LHCN-M2 (cell line): ENCODE results near the gene RRP15. TPM values are rescaled to one million over a fixed set of nuclear protein-coding genes. Genes with fewer than 3 reads are reported as not detected.

Source experiments
- DNase-seq: peaks from one replicate; pipeline ENCODE4 v3.0.0-alpha.2; 2012; ENCODE audit warnings: low read depth
- total RNA-seq: library from RNA; depleted of rRNA; stranded (reverse); fragments of >200 nt; gene quantifications from 2 replicates; pipeline ENCODE4 v1.2.3, GENCODE V29; 2014

RRP15 gene
- total RNA-seq, 1 experiment from 2014 or later, result 8.2 TPM

GRCh38 chr1:218339267-218339831 lies 54.3 kb downstream of the RRP15 start:
- peak; percentile 44 for DNase-seq

- DNase-seq, result no peak
These were observed 56.2 kb downstream of the RRP15 start for GRCh38 chr1:218341325-218341724.

GRCh38 chr1:218342091-218342490 lies 57.0 kb downstream of the RRP15 start:
- no peak for DNase-seq

GRCh38 chr1:218344814-218345672 lies 60.0 kb downstream of the RRP15 start, which contains the start of gene TGFB2:
Gene TGFB2, plus strand, starts transcription at chr1:218345336. Its CDS starts 1,366 bp downstream, at chr1:218346702.
- peak; percentile 81 for DNase-seq

GRCh38 chr1:218345673-218346390 lies 60.7 kb downstream of the RRP15 start:
- DNase-seq, result peak; percentile 70

- DNase-seq, result peak; percentile 42
These were observed 61.5 kb downstream of the RRP15 start for GRCh38 chr1:218346391-218347204.

- DNase-seq, result peak; percentile 63
These were observed 62.2 kb downstream of the RRP15 start for GRCh38 chr1:218347336-218347722.

- peak; percentile 75 for DNase-seq
These were observed 62.9 kb downstream of the RRP15 start for GRCh38 chr1:218347723-218348627.

- DNase-seq, result peak; percentile 19
These were observed 63.6 kb downstream of the RRP15 start for GRCh38 chr1:218348628-218349071.

- peak; percentile 29 for DNase-seq
These were observed 64.4 kb downstream of the RRP15 start for GRCh38 chr1:218349348-218350034.

GRCh38 chr1:218350035-218350525 lies 65.0 kb downstream of the RRP15 start:
- DNase-seq, result peak; percentile 27

- DNase-seq, result peak; percentile 34
These were observed 65.7 kb downstream of the RRP15 start for GRCh38 chr1:218350801-218351266.

- peak; percentile 75 for DNase-seq
These were observed 66.4 kb downstream of the RRP15 start for GRCh38 chr1:218351391-218352074.

- no peak for DNase-seq
These were observed 67.0 kb downstream of the RRP15 start for GRCh38 chr1:218352075-218352438.

GRCh38 chr1:218353656-218354055 lies 68.6 kb downstream of the RRP15 start:
- DNase-seq, result no peak

GRCh38 chr1:218355278-218355677 lies 70.2 kb downstream of the RRP15 start:
- no peak for DNase-seq

GRCh38 chr1:218357211-218357892 lies 72.3 kb downstream of the RRP15 start:
- no peak for DNase-seq

- DNase-seq, result no peak
These were observed 72.8 kb downstream of the RRP15 start for GRCh38 chr1:218357893-218358232.
